Activated CD4-positive, alpha-beta T cell treated with anti-CD3 and anti-CD28 coated beads, Interleukin-10, Interleukin-2, amounts not matched to agents 100 ng/mL and 50 ng/mL, durations not matched to agents 16 hours and 8 hours (primary cell): ENCODE results near the gene TJP3.

ENCODE experiments used
- DNase-seq: peaks from one replicate; pipeline ENCODE4 v3.0.0-alpha.2; 2020

Gene TJP3

GRCh38 chr19:3691372-3691716 lies 16.8 kb upstream of the TJP3 start:
- DNase-seq: no peak

GRCh38 chr19:3691726-3692125 lies 16.5 kb upstream of the TJP3 start:
- no peak for DNase-seq

- peak; percentile 48 for DNase-seq
These were observed 15.8 kb upstream of the TJP3 start for GRCh38 chr19:3692141-3693024.

- DNase-seq: no peak
These were observed 14.9 kb upstream of the TJP3 start for GRCh38 chr19:3693025-3693925.

- no peak for DNase-seq
These were observed 13.6 kb upstream of the TJP3 start for GRCh38 chr19:3694361-3695123.

- no peak for DNase-seq
These were observed 13.0 kb upstream of the TJP3 start for GRCh38 chr19:3695124-3695733.

GRCh38 chr19:3695986-3696659 lies 12.1 kb upstream of the TJP3 start:
- no peak for DNase-seq

- DNase-seq: no peak
These were observed 11.6 kb upstream of the TJP3 start for GRCh38 chr19:3696660-3696995.

GRCh38 chr19:3697094-3697493 lies 11.1 kb upstream of the TJP3 start:
- no peak for DNase-seq

GRCh38 chr19:3697671-3698385 lies 10.4 kb upstream of the TJP3 start:
- DNase-seq: no peak

GRCh38 chr19:3698386-3698950 lies 9.7 kb upstream of the TJP3 start:
- no peak for DNase-seq

GRCh38 chr19:3698974-3699740 lies 9.0 kb upstream of the TJP3 start:
- DNase-seq: peak; percentile 43

GRCh38 chr19:3699741-3700241 lies 8.4 kb upstream of the TJP3 start:
- DNase-seq: no peak

GRCh38 chr19:3700242-3701032 lies 7.7 kb upstream of the TJP3 start, which contains the start of gene PIP5K1C:
PIP5K1C (minus strand) TSS chr19:3700468; CDS start chr19:3700390, 78 bp downstream.
- DNase-seq: peak; percentile 94

- no peak for DNase-seq
These were observed 7.0 kb upstream of the TJP3 start for GRCh38 chr19:3701200-3701599.

GRCh38 chr19:3707868-3708206 lies 347 bp upstream of the TJP3 start:
- DNase-seq: no peak

GRCh38 chr19:3710265-3710812 lies 2.2 kb downstream of the TJP3 start:
- no peak for DNase-seq

GRCh38 chr19:3712663-3713611 lies 4.8 kb downstream of the TJP3 start:
- DNase-seq: no peak
